ENCODE data around the gene BHMT. TPM values are rescaled to one million over a fixed set of nuclear protein-coding genes. Genes with fewer than 3 reads are reported as not detected.
"Not testable (repeated sequence)": the region's sequence is repeated elsewhere in the genome, so short reads cannot be mapped to it uniquely, and the experiment has no call there.

The BHMT gene
- total and polyA plus RNA-seq, 4 experiments from 2014 or later: not detected

DNA sequence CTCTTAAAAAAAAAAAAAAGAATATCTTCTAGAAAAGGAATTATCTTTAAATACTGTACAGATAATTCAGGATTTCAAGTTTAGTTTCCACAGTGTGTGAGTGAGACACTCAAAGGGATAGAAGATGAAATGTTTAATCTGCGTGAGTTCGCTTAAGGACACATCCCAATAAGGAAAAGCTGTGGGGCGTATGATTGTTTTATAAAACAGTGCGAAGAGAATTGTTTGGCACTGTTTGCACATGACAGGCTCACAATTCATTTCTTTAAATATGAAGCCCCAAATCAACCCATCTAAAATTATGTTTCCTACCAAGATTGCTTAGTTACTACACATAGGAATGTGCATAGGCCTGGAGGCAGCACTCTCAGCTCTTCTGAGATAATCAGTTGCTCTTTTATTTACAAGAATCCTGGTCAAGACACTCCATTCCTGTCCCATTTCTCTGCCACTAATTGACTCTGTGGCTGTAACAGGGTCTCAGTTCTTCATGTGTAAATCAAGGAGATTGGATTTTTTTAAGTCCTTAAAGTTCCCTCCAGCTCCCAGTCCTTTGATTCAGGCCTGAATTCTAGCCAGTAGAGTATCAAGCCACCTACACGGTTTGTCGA is 60.1 kb downstream of the BHMT start:
- H3K4me3 ChIP-seq (ENCODE audit: low read length in 2 of 2): no peak overlapping the region
- CTCF ChIA-PET (ENCODE audit: partially characterized antibody): no interaction called here
- no peak overlapping the region for H3K27ac ChIP-seq (ENCODE audit: low read depth, low read length)
- Mint-ChIP-seq H3K9me3 (peaks cover 0 to 2% (median 0%) of the 10 kb centered on the region in 8 donors), H3K27ac (peak overlapping the region in 1 of 7 donors; percentile 42), H3K36me3 (no peaks in the 10 kb centered on the region), H3K4me1 (no peaks in the 10 kb centered on the region), H3K4me3 (no peak overlapping the region), H3K27me3 (no peaks in the 10 kb centered on the region)
- no peaks in the 10 kb centered on the region for H3K27me3 ChIP-seq (ENCODE audit: insufficient read depth, low read length)
- DNase-seq: no peak
- H3K9me3 ChIP-seq (ENCODE audit: control insufficient read depth in 1 of 2, low read length in 2 of 2): no peaks in the 10 kb centered on the region
- intact Hi-C loops (cut with micrococcal nuclease): no loop called here
- H3K4me1 ChIP-seq (ENCODE audit: insufficient read depth, low read length): no peaks in the 10 kb centered on the region
- POLR2A ChIA-PET (ENCODE audit: partially characterized antibody): no interaction called here
- no peaks in the 10 kb centered on the region for H3K36me3 ChIP-seq (ENCODE audit: insufficient read depth, low read length)

DNA sequence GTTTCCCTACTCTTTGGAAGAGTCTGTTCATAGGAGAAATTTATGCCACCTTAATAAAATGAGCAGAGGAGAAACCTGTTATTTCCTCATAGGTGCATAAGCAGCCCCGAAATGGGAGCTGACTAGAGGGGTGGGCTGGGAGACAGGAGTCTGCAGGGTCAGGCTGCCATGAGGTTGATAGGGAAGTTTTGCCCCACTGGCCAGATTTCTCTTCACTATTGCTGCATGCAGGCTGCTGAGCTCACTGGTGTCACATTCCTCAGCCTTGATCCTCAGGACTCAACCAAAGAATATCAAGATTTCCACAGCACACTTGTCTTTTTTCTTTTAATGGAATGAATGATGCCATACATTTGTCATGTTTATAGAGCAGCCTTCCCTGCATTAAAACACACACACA is 60.7 kb downstream of the BHMT start:
- no peak overlapping the region for H3K27ac Mint-ChIP-seq
- no peak overlapping the region for H3K27ac ChIP-seq (ENCODE audit: low read depth, low read length)
- H3K36me3 Mint-ChIP-seq: no peaks in the 10 kb centered on the region

DNA sequence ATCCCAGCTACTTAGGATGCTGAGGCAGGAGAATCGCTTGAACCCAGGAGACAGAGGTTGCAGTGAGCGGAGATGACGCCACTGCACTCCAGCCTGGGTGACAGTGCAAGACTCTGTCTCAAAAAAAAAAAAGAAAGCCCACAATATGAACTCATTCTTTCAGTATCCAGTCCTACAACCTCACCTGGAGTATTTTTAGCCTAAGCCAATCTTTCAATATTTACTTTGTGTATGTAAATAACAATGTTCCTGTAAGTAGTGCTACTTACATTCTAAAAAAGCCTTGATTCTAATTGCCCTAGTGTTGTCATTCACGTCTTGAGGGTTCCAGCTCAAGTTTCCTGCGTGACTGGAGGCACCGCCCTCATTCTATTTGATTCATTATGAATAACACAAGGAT is 62.0 kb downstream of the BHMT start:
- Histone ChIP-seq H3K4me3 (ENCODE audit: low read length in 2 of 2) (no peak overlapping the region), H3K27ac (ENCODE audit: low read depth, low read length) (no peak overlapping the region), H3K9me3 (ENCODE audit: control insufficient read depth in 1 of 2, low read length in 2 of 2) (no peaks in the 10 kb centered on the region), H3K4me1 (ENCODE audit: insufficient read depth, low read length) (no peaks in the 10 kb centered on the region), H3K27me3 (ENCODE audit: insufficient read depth, low read length) (no peaks in the 10 kb centered on the region), H3K36me3 (ENCODE audit: insufficient read depth, low read length) (no peaks in the 10 kb centered on the region)
- CTCF ChIA-PET (ENCODE audit: partially characterized antibody): interaction anchor here (1.0 kb wide), 1 partner anchor 26 kb away, joined by 5 read pairs; no protein-coding TSS in a partner anchor
- POLR2A ChIA-PET (ENCODE audit: partially characterized antibody): no interaction called here
- intact Hi-C loops (cut with micrococcal nuclease): no loop called here
- DNase-seq: no peak
- Mint-ChIP-seq H3K4me1 (no peaks in the 10 kb centered on the region), H3K27ac (no peak overlapping the region), H3K27me3 (no peaks in the 10 kb centered on the region), H3K36me3 (no peaks in the 10 kb centered on the region), H3K9me3 (no peaks in the 10 kb centered on the region), H3K4me3 (no peak overlapping the region)

More for the DNA sequence above, 60.7 kb downstream of the BHMT start:
- Mint-ChIP-seq H3K4me3 (no peak overlapping the region), H3K4me1 (no peaks in the 10 kb centered on the region), H3K9me3 (no peaks in the 10 kb centered on the region), H3K27me3 (no peaks in the 10 kb centered on the region)
- no peaks in the 10 kb centered on the region for H3K36me3 ChIP-seq (ENCODE audit: insufficient read depth, low read length)
- no peak for DNase-seq
- ChIA-PET POLR2A (ENCODE audit: partially characterized antibody) (no interaction called here), CTCF (ENCODE audit: partially characterized antibody) (no interaction called here)
- H3K4me3 ChIP-seq (ENCODE audit: low read length in 2 of 2): no peak overlapping the region
- H3K9me3 ChIP-seq (ENCODE audit: control insufficient read depth in 1 of 2, low read length in 2 of 2): no peaks in the 10 kb centered on the region
- H3K4me1 ChIP-seq (ENCODE audit: insufficient read depth, low read length): no peaks in the 10 kb centered on the region
- intact Hi-C loops (cut with micrococcal nuclease): no loop called here
- no peaks in the 10 kb centered on the region for H3K27me3 ChIP-seq (ENCODE audit: insufficient read depth, low read length)

DNA sequence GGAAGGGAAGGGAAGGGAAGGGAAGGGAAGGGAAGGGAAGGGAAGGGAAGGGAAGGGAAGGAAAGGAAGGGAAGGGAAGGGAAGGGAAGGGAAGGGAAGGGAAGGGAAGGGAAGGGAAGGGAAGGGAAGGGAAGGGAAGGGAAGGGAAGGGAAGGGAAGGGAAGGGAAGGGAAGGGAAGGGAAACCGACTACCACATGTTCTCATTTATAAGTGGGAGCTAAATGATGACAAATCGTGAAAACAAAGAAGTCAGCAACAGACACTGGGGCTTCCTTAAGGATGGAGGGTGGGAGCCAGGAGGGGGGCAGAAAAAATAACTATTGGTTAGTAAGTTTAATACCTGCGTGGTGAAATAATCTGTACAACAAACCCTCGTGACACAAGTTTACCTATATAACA is 68.8 kb downstream of the BHMT start:
- H3K9me3 Mint-ChIP-seq; CTCF ChIA-PET (ENCODE audit: partially characterized antibody); intact Hi-C loops (cut with micrococcal nuclease); H3K36me3 ChIP-seq (ENCODE audit: insufficient read depth, low read length); H3K4me3 ChIP-seq (ENCODE audit: low read length in 2 of 2); H3K27ac ChIP-seq (ENCODE audit: low read depth, low read length); H3K4me1 Mint-ChIP-seq; POLR2A ChIA-PET (ENCODE audit: partially characterized antibody); H3K27ac Mint-ChIP-seq; DNase-seq; H3K27me3 Mint-ChIP-seq; H3K27me3 ChIP-seq (ENCODE audit: insufficient read depth, low read length); H3K4me1 ChIP-seq (ENCODE audit: insufficient read depth, low read length); H3K36me3 Mint-ChIP-seq; H3K9me3 ChIP-seq (ENCODE audit: control insufficient read depth in 1 of 2, low read length in 2 of 2); H3K4me3 Mint-ChIP-seq: not testable (repeated sequence)

DNA sequence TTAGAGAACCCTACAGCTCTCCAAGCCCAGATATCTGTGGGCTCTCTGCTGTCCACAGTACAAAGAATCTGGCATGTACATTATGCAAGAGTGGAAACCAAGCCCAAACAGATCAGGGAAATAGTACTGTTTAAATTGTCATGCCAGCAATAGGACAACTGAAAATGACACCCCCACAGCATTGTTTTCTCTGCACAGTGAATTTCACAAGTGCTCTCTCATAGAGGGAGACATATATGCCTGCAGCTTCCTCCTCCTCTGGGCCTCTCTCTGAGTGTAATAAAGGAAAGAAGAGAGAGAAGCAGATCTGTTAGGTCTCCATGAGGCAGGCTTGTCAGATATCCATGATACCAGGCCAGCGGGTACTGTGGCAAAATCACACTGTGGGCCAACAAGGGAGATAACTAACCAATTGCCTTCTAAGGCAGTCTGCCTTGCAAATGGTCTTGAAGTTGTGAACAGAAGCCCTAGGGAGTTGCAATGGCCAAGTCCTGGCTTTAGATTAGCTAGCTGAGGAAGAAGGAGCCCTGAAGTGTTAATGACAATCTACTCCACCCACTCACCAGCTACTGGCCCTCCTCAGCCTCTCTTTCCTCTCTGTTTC is 69.9 kb downstream of the BHMT start:
- Mint-ChIP-seq H3K4me1 (no peaks in the 10 kb centered on the region), H3K27me3 (no peaks in the 10 kb centered on the region), H3K9me3 (no peaks in the 10 kb centered on the region), H3K27ac (no peak overlapping the region), H3K36me3 (no peaks in the 10 kb centered on the region), H3K4me3 (no peak overlapping the region)
- Histone ChIP-seq H3K27ac (ENCODE audit: low read depth, low read length) (no peak overlapping the region), H3K27me3 (ENCODE audit: insufficient read depth, low read length) (no peaks in the 10 kb centered on the region), H3K9me3 (ENCODE audit: control insufficient read depth in 1 of 2, low read length in 2 of 2) (no peaks in the 10 kb centered on the region), H3K36me3 (ENCODE audit: insufficient read depth, low read length) (no peaks in the 10 kb centered on the region), H3K4me3 (ENCODE audit: low read length in 2 of 2) (no peak overlapping the region), H3K4me1 (ENCODE audit: insufficient read depth, low read length) (no peaks in the 10 kb centered on the region)
- intact Hi-C loops (cut with micrococcal nuclease): no loop called here
- POLR2A ChIA-PET (ENCODE audit: partially characterized antibody): no interaction called here
- no peak for DNase-seq
- CTCF ChIA-PET (ENCODE audit: partially characterized antibody): no interaction called here

Other genes starting within 250 kb of the BHMT start
- gene ARSB, start 126.5 kb upstream of the BHMT start, total RNA-seq: 1 to 10 TPM; 4.2 to 5.8 TPM
- gene ARSB, start 126.5 kb upstream of the BHMT start, polyA plus RNA-seq: 1 to 10 TPM; 4.8 to 5.0 TPM
- under 1 TPM in 1 of 2 experiments, not detected in 1; 0.49 TPM for gene DMGDH, start 42.1 kb upstream of the BHMT start, total RNA-seq
- gene DMGDH, start 42.1 kb upstream of the BHMT start, polyA plus RNA-seq: under 1 TPM in 1 of 2 donors, not detected in 1; 0.10 TPM
- not detected for gene BHMT2, start 42.0 kb upstream of the BHMT start, total RNA-seq
- gene BHMT2, start 42.0 kb upstream of the BHMT start, polyA plus RNA-seq: not detected
- 10 to 100 TPM; 25.7 to 29.7 TPM for gene JMY, start 124.3 kb downstream of the BHMT start, total RNA-seq
- 1 to 10 TPM; 4.0 to 5.4 TPM for gene JMY, start 124.3 kb downstream of the BHMT start, polyA plus RNA-seq